ENCODE results near the gene LGALS3. TPM values are rescaled to one million over a fixed set of nuclear protein-coding genes. Genes with fewer than 3 reads are reported as not detected.

Gene LGALS3
- total and polyA plus RNA-seq, 2 donors from 2014 or later = 235 to 241 TPM

- Histone ChIP-seq H3K27ac (ENCODE audit: low read depth in 2 of 2, low read length in 2 of 2) (peak overlapping the region; percentile 56 to 77), H3K27me3 (ENCODE audit: control insufficient read depth, insufficient read depth, low read length) (no peaks in the 10 kb centered on the region), H3K4me1 (ENCODE audit: control insufficient read depth in 2 of 3, insufficient read depth in 2 of 3, low read depth in 1 of 3, low read length in 3 of 3) (peaks cover 0 to 18% (median 11%) of the 10 kb centered on the region in 3 donors), H3K4me3 (ENCODE audit: low read length in 3 of 3) (no peak overlapping the region), H3K9me3 (ENCODE audit: control insufficient read depth in 2 of 3, insufficient read depth in 1 of 3, low read length in 3 of 3) (no peaks in the 10 kb centered on the region), H3K9ac (ENCODE audit: low read length in 3 of 3) (no peak overlapping the region), H3K36me3 (ENCODE audit: control insufficient read depth in 2 of 3, insufficient read depth in 3 of 3, low read length in 3 of 3) (no peaks in the 10 kb centered on the region)
- TF ChIP-seq CTCF (IDR thresholded peaks at IDR 0.05; ENCODE audit: borderline replicate concordance, extremely low read depth, insufficient read depth) = no peak
- intact Hi-C loops (cut with DNase I) = no loop called here
- FAIRE-seq (no peak), DNase-seq (no peak)
Observed at GRCh38 chr14:55116246-55117030, 12.6 kb upstream of the LGALS3 start.

GRCh38 chr14:55117803-55118441 lies 11.1 kb upstream of the LGALS3 start:
- Histone ChIP-seq H3K9ac (ENCODE audit: low read length in 3 of 3) (peak overlapping the region in 1 of 3 donors; percentile 16), H3K9me3 (ENCODE audit: control insufficient read depth in 2 of 3, insufficient read depth in 1 of 3, low read length in 3 of 3) (no peaks in the 10 kb centered on the region), H3K36me3 (ENCODE audit: control insufficient read depth in 2 of 3, insufficient read depth in 3 of 3, low read length in 3 of 3) (no peaks in the 10 kb centered on the region), H3K27ac (ENCODE audit: low read depth in 2 of 2, low read length in 2 of 2) (peak overlapping the region in 1 of 2 donors; percentile 86), H3K27me3 (ENCODE audit: control insufficient read depth, insufficient read depth, low read length) (no peaks in the 10 kb centered on the region), H3K4me3 (ENCODE audit: low read length in 3 of 3) (no peak overlapping the region), H3K4me1 (ENCODE audit: control insufficient read depth in 2 of 3, insufficient read depth in 2 of 3, low read depth in 1 of 3, low read length in 3 of 3) (peaks cover 0 to 28% (median 11%) of the 10 kb centered on the region in 3 donors)
- FAIRE-seq (no peak), DNase-seq (no peak)
- intact Hi-C loops (cut with DNase I) = no loop called here
- no peak for TF ChIP-seq CTCF (IDR thresholded peaks at IDR 0.05; ENCODE audit: borderline replicate concordance, extremely low read depth, insufficient read depth)

- H3K9ac ChIP-seq (ENCODE audit: low read length in 3 of 3) = no peak overlapping the region
- no peak for DNase-seq
- no peaks in the 10 kb centered on the region for H3K27me3 ChIP-seq (ENCODE audit: control insufficient read depth, insufficient read depth, low read length)
- no peak for TF ChIP-seq CTCF (IDR thresholded peaks at IDR 0.05; ENCODE audit: borderline replicate concordance, extremely low read depth, insufficient read depth)
- no peaks in the 10 kb centered on the region for H3K36me3 ChIP-seq (ENCODE audit: control insufficient read depth in 2 of 3, insufficient read depth in 3 of 3, low read length in 3 of 3)
- H3K4me3 ChIP-seq (ENCODE audit: low read length in 3 of 3) = no peak overlapping the region
- peaks cover 0 to 33% (median 11%) of the 10 kb centered on the region in 3 donors for H3K4me1 ChIP-seq (ENCODE audit: control insufficient read depth in 2 of 3, insufficient read depth in 2 of 3, low read depth in 1 of 3, low read length in 3 of 3)
- intact Hi-C loops (cut with DNase I) = no loop called here
- FAIRE-seq = no peak
- H3K9me3 ChIP-seq (ENCODE audit: control insufficient read depth in 2 of 3, insufficient read depth in 1 of 3, low read length in 3 of 3) = no peaks in the 10 kb centered on the region
- H3K27ac ChIP-seq (ENCODE audit: low read depth in 2 of 2, low read length in 2 of 2) = peak overlapping the region in 1 of 2 donors; percentile 86
Observed at GRCh38 chr14:55118761-55119160, 10.3 kb upstream of the LGALS3 start.
